ENCODE data around the gene KCNT2.

DNA sequence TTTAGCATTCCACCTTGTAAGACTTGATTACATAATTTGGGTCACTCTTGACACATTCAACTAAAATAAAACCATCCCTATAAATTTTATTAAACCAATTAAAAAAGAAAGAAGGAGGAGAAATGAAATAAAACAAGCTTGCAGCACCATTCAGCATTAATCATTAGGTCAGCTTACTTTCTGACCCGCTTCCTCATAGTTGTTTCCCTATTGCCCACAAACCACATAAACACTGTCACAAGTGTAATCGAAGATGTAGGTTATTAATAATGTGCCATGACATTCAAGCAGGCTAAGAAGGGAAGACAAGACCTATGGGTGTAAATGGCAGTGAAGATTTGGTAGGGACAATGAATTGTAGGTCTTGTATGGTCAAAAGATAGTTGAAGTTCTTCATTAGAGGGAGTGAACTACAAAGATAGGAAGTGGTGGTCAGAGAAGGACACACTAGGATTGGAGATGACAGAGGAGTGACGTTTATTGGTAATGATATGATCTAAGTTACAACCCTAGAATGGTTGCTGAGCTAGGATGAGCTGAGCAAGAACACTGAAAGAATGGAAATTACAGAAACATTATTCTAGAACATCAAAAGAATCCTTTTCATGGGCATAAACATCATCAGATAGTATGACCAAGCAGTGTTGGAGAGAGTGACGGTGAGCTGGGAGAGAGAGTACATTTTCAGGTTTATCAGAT lies 231.5 kb downstream of the KCNT2 start:
- no peak for TF ChIP-seq EZH2phosphoT487 (IDR thresholded peaks at IDR 0.05; ENCODE audit: insufficient read depth, low read depth)
- TF ChIP-seq EZH2 (IDR thresholded peaks at IDR 0.05; ENCODE audit: insufficient read depth, poor library complexity, severe bottlenecking) = no peak
